K562 (cell line): ENCODE measurements around the gene UBE2M. TPM values are rescaled to one million over a fixed set of nuclear protein-coding genes. Genes with fewer than 3 reads are reported as not detected.

Source experiments
- ATF7 ChIP-seq: fragments of 450-650 bp; IDR thresholded peaks from 2 replicates; pipeline ENCODE4 v1.7.1; 2014; ENCODE audit warnings: mild to moderate bottlenecking, moderate library complexity
- BRD4 ChIP-seq: fragments of 200-600 bp; sonication (generic); IDR thresholded peaks from 2 replicates; pipeline ENCODE4 v1.6.1; 2017; ENCODE audit warnings: inconsistent platforms
- CEBPB ChIP-seq: fragments of 450-650 bp; IDR thresholded peaks from 2 replicates; pipeline ENCODE4 v1.6.1; 2016; ENCODE audit warnings: missing genetic modification characterization, missing compliant biosample characterization
- E2F3 ChIP-seq: fragments of 250-450 bp; sonication (Bioruptor Pico); IDR thresholded peaks from 2 replicates; pipeline ENCODE4 v1.4.0; 2020; ENCODE audit warnings: mild to moderate bottlenecking
- MCM5 ChIP-seq: fragments of 450-650 bp; IDR thresholded peaks from 2 replicates; pipeline ENCODE4 v1.6.1; 2016; ENCODE audit warnings: low read depth
- SMC3 ChIP-seq: conservative IDR thresholded peaks from 2 replicates; pipeline ENCODE4 v1.6.1; 2011; ENCODE audit warnings: low read depth, low read length, improper control_type of control experiment; ENCODE audit not compliant: insufficient read depth
- TAF7 ChIP-seq: fragments of 450-650 bp; IDR thresholded peaks from 2 replicates; pipeline ENCODE4 v1.6.1; 2016; ENCODE audit warnings: missing genetic modification characterization, missing compliant biosample characterization
- XRCC4 ChIP-seq: IDR thresholded peaks from one replicate; pipeline ENCODE4 v1.6.1; 2011; ENCODE audit not compliant: insufficient read depth, insufficient read length; ENCODE audit errors: extremely low read depth
- ZBTB8A ChIP-seq: fragments of 450-650 bp; IDR thresholded peaks from 2 replicates; pipeline ENCODE4 v1.6.1; 2018; ENCODE audit warnings: mild to moderate bottlenecking, moderate library complexity; ENCODE audit not compliant: partially characterized antibody
- ZNF436 ChIP-seq: fragments of 250-450, 450-650 bp; sonication (Bioruptor Pico); formaldehyde crosslinking; IDR thresholded peaks from 2 replicates; pipeline ENCODE4 v1.7.0; 2020; ENCODE audit warnings: mild to moderate bottlenecking
- ZNF77 ChIP-seq: fragments of 250-450 bp; sonication (Bioruptor Pico); IDR thresholded peaks from 2 replicates; pipeline ENCODE4 v1.5.0; 2020
- ZSCAN32 ChIP-seq: fragments of 450-650 bp; formaldehyde crosslinking; IDR thresholded peaks from 2 replicates; pipeline ENCODE4 v1.4.0; 2020; ENCODE audit warnings: mild to moderate bottlenecking, moderate library complexity
- polyA plus RNA-seq, 8 experiments: library from polyadenylated mRNA; depleted of rRNA in 4 of 8; stranded (reverse) in 5 of 8; unstranded in 3 of 8; fragments of >200 nt; fragmentation: Nextera tagmentation in 2 of 8; fragmentation: Illumina TruSeq in 1 of 8; extraction: Ambion mirVana in 2 of 8; extraction: Trizol in 1 of 8; gene quantifications; 2 replicates each; pipeline versions ENCODE4 v1.2.1 to v1.2.3, GENCODE V29; 2011 to 2014; ENCODE audit warnings: inconsistent platforms in 1 of 8, missing spikeins in 1 of 8
- total RNA-seq, 7 experiments: library from RNA; depleted of rRNA in 6 of 7; stranded (reverse); fragments of >200 nt in 6 of 7; fragmentation: Illumina TruSeq in 2 of 7; extraction: Trizol in 2 of 7; gene quantifications; 2 replicates each; pipeline versions ENCODE4 v1.2.1 to v1.2.3, GENCODE V29; 2011 to 2021; ENCODE audit warnings: low replicate concordance in 1 of 7
- TF ChIP-seq, protein P1 (sequence below), 2 experiments: fragments of 450-650 bp in 1 of 2; sonication (generic) in 1 of 2; formaldehyde crosslinking in 1 of 2; IDR thresholded peaks in 1 of 2; conservative IDR thresholded peaks in 1 of 2; 2 replicates each; pipeline versions ENCODE4 v1.6.1 to v1.8.1; 2016 to 2023; ENCODE audit warnings: mild to moderate bottlenecking in 2 of 2, moderate library complexity in 2 of 2, inconsistent platforms in 1 of 2, missing genetic modification reagents in 1 of 2
- TF ChIP-seq, protein P2 (sequence below): sonication (generic); formaldehyde crosslinking; IDR thresholded peaks from 2 replicates; pipeline ENCODE4 v1.8.1; 2023; ENCODE audit warnings: mild to moderate bottlenecking, missing genetic modification reagents
- TF ChIP-seq, protein P3 (sequence below): fragments of 200-600 bp; sonication (generic); IDR thresholded peaks from one replicate; pipeline ENCODE4 v1.6.1; 2012; ENCODE audit warnings: mild to moderate bottlenecking, low read depth, low read length, inconsistent platforms

The UBE2M gene
- total and polyA plus RNA-seq, 9 of the 15 experiments (the other 6 are each of a cell fraction or from before 2014, with no cell fraction given): 0.92 to 163 (median 85.7) TPM

DNA sequence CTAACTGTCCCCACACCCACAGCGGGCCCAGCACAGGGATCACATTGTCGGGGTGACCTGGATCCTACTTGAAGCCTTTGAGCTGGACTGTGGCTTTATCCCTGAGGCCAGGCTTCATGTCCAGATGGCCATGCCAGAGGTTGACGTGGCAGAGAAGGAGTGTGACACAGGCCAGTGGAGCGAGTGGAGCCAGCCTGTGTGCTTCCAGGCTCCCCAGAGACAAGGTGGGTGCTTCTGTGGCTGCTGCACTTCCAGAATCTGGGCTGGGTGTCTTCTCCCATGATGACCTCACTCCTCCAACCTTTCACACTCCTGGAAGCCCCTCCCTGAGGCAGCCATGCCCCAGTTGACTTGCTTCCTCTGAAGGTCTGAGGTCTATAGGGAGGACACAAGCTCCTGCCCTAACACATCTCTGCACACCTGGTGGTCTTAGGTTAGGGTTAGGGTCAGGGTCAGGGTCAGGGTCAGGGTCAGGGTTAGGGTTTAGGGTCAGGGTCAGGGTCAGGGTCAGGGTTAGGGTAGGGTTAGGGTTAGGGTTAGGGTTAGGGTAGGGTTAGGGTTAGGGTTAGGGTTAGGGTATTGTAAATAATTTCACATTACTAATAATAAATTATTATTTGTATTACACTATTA is 27.8 kb upstream of the UBE2M start (continued):
- TF ChIP-seq, protein P1, sequence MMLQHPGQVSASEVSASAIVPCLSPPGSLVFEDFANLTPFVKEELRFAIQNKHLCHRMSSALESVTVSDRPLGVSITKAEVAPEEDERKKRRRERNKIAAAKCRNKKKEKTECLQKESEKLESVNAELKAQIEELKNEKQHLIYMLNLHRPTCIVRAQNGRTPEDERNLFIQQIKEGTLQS (IDR thresholded peaks at IDR 0.05): peak; percentile 57
- TF ChIP-seq, protein P1 (CRISPR knock-in tag; conservative IDR thresholded peaks at IDR 0.05): no peak
- TF ChIP-seq ATF7 (no peak), TAF7 (no peak), SMC3 (no peak), BRD4 (no peak), XRCC4 (no peak), ZNF77 (CRISPR knock-in tag) (no peak), MCM5 (no peak), ZNF436 (CRISPR knock-in tag) (0 out of 2 replicates have a peak, but pooled peaks have one; percentile 37), E2F3 (CRISPR knock-in tag) (no peak), CEBPB (tag) (peak; percentile 59), ZSCAN32 (no peak), ZBTB8A (no peak)
- TF ChIP-seq, protein P2, sequence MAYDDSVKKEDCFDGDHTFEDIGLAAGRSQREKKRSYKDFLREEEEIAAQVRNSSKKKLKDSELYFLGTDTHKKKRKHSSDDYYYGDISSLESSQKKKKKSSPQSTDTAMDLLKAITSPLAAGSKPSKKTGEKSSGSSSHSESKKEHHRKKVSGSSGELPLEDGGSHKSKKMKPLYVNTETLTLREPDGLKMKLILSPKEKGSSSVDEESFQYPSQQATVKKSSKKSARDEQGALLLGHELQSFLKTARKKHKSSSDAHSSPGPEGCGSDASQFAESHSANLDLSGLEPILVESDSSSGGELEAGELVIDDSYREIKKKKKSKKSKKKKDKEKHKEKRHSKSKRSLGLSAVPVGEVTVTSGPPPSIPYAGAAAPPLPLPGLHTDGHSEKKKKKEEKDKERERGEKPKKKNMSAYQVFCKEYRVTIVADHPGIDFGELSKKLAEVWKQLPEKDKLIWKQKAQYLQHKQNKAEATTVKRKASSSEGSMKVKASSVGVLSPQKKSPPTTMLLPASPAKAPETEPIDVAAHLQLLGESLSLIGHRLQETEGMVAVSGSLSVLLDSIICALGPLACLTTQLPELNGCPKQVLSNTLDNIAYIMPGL: no peak
- TF ChIP-seq, protein P3, sequence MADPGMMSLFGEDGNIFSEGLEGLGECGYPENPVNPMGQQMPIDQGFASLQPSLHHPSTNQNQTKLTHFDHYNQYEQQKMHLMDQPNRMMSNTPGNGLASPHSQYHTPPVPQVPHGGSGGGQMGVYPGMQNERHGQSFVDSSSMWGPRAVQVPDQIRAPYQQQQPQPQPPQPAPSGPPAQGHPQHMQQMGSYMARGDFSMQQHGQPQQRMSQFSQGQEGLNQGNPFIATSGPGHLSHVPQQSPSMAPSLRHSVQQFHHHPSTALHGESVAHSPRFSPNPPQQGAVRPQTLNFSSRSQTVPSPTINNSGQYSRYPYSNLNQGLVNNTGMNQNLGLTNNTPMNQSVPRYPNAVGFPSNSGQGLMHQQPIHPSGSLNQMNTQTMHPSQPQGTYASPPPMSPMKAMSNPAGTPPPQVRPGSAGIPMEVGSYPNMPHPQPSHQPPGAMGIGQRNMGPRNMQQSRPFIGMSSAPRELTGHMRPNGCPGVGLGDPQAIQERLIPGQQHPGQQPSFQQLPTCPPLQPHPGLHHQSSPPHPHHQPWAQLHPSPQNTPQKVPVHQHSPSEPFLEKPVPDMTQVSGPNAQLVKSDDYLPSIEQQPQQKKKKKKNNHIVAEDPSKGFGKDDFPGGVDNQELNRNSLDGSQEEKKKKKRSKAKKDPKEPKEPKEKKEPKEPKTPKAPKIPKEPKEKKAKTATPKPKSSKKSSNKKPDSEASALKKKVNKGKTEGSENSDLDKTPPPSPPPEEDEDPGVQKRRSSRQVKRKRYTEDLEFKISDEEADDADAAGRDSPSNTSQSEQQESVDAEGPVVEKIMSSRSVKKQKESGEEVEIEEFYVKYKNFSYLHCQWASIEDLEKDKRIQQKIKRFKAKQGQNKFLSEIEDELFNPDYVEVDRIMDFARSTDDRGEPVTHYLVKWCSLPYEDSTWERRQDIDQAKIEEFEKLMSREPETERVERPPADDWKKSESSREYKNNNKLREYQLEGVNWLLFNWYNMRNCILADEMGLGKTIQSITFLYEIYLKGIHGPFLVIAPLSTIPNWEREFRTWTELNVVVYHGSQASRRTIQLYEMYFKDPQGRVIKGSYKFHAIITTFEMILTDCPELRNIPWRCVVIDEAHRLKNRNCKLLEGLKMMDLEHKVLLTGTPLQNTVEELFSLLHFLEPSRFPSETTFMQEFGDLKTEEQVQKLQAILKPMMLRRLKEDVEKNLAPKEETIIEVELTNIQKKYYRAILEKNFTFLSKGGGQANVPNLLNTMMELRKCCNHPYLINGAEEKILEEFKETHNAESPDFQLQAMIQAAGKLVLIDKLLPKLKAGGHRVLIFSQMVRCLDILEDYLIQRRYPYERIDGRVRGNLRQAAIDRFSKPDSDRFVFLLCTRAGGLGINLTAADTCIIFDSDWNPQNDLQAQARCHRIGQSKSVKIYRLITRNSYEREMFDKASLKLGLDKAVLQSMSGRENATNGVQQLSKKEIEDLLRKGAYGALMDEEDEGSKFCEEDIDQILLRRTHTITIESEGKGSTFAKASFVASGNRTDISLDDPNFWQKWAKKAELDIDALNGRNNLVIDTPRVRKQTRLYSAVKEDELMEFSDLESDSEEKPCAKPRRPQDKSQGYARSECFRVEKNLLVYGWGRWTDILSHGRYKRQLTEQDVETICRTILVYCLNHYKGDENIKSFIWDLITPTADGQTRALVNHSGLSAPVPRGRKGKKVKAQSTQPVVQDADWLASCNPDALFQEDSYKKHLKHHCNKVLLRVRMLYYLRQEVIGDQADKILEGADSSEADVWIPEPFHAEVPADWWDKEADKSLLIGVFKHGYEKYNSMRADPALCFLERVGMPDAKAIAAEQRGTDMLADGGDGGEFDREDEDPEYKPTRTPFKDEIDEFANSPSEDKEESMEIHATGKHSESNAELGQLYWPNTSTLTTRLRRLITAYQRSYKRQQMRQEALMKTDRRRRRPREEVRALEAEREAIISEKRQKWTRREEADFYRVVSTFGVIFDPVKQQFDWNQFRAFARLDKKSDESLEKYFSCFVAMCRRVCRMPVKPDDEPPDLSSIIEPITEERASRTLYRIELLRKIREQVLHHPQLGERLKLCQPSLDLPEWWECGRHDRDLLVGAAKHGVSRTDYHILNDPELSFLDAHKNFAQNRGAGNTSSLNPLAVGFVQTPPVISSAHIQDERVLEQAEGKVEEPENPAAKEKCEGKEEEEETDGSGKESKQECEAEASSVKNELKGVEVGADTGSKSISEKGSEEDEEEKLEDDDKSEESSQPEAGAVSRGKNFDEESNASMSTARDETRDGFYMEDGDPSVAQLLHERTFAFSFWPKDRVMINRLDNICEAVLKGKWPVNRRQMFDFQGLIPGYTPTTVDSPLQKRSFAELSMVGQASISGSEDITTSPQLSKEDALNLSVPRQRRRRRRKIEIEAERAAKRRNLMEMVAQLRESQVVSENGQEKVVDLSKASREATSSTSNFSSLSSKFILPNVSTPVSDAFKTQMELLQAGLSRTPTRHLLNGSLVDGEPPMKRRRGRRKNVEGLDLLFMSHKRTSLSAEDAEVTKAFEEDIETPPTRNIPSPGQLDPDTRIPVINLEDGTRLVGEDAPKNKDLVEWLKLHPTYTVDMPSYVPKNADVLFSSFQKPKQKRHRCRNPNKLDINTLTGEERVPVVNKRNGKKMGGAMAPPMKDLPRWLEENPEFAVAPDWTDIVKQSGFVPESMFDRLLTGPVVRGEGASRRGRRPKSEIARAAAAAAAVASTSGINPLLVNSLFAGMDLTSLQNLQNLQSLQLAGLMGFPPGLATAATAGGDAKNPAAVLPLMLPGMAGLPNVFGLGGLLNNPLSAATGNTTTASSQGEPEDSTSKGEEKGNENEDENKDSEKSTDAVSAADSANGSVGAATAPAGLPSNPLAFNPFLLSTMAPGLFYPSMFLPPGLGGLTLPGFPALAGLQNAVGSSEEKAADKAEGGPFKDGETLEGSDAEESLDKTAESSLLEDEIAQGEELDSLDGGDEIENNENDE: no peak
